ENCODE measurements around the gene NAA38.

GRCh38 chr17:7897090-7897489, 39.7 kb upstream of the NAA38 start:
- TF ChIP-seq CTCF (IDR thresholded peaks at IDR 0.05) (no peak), EZH2 (IDR thresholded peaks at IDR 0.05; ENCODE audit: borderline replicate concordance, insufficient read depth, low read depth, low read length, poor library complexity, severe bottlenecking) (no peak)

Measured in B cell (primary cell).